ENCODE measurements around the gene CAMK1.

- TF ChIP-seq CTCF (conservative IDR thresholded peaks at IDR 0.05; ENCODE audit: low read depth, low read length) = no peak
- no peak for TF ChIP-seq EZH2phosphoT487 (IDR thresholded peaks at IDR 0.05; ENCODE audit: borderline replicate concordance, low read length)
Measured at GRCh38 chr3:9742560-9742959, 27.2 kb downstream of the CAMK1 start.

All from PC-3 (cell line).